ENCODE measurements around the gene TRAF7.

TRAF7 gene

DNA sequence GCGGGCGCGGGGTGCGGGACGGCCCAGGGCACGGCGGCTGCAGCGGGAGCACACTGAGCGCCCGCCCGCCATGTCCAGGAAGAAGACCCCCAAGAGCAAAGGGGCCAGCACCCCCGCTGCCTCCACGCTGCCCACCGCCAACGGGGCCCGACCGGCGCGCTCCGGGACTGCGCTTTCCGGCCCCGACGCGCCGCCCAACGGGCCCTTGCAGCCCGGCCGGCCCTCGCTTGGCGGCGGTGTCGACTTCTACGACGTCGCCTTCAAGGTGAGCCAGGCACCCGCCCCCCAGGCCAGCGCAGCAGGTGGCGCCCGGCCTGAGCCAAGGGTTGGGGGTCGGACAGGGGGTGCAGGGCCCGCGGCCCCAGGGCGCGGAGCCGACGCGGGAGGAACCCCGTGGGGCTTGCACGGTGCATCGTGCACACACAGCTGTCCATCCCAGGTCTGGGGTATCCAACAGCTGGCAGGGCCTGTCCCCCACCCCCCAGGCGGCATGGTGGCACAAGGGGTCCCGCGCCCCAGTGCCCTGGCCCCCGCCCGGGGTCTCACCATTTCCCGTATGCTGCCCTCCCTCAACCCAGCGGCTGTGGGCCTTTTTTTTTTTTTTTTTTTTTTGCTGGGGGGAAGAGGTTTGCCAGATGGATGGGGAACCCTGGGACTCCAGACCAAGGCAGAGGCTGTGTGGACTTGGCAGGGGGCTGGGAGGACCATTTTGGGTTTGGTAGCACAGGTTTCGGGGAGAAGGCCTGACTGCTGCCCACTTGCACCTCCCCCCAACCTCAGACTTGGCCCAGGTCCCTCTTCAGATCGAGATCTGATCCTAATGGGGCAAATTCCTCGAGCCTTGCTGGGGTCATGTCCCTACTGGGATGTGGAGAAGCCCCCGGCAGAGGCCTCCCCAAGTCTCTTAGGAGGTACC lies 6.6 kb upstream of the TRAF7 start:
- no peak for DNase-seq

DNA sequence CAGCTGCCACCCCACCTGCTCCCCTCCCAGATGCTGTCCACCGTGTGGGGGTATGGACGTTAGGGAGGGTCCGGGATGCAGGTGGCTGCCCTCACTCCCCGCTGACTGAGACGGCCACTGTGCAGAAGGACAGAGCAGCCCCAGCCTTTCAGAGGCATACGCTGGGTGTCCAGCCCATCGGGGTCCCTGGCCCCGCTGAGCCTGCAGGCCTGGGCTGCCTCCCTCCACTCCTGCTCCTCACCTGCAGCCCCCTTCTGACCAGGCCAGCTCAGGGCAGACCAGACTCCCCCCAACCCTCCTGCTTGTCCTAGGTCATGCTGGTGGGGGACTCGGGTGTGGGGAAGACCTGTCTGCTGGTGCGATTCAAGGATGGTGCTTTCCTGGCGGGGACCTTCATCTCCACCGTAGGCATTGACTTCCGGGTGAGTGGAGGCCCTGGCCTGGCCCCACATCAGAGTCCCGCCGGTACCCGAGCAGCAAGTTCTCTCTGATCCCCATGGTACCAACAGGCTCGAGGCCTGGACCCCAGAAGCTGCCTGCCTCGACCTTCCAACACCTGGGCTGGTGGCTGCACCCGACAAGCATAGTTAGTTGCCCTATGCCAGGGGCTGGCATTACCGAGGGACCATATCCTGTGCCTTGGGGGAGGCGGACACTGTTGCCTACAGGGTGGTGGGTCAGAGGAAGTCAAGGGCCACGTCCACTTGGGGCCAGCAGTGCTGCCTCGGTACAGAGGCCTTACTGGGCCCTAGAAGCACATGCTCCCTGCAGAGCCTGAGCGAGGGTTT lies 5.8 kb upstream of the TRAF7 start:
- no peak for DNase-seq

DNA sequence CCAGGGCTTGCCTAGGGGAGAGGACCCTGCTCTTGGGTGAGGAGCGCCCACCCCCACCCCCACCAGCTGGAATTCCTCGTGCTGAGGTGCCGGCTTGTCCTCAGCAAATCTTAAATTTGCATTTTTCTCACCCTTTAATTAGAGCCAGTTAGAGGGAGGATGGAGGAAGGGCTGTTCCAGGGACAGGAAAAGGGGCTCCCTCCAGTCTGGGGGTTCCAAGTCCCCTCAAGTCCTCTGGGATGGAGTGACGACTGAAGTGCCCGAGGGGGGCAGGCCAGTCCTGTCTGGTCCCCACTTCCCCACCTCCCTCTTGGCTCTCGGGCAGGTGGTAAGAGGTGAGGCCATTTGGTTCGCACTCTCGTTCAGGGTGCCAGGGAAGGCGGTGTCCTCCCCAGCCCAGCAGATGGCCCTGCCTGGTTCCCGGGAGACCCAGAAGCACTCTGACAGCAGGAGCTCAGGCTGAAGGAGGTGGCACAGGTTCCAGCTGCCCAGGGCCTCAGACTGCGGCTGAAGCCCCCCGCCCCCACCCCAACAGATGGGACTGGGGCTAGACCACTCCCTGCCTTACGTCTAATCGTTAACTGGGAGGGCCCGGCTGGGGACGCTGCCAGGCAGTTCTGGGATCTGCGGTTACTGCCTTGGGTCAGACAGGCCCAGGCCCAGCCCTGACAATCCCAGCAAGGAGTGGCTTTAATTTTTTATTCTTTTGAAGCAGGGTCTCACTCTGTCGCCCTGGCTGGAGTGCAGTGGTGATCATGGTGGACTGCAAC lies 5.0 kb upstream of the TRAF7 start:
- no peak for DNase-seq

DNA sequence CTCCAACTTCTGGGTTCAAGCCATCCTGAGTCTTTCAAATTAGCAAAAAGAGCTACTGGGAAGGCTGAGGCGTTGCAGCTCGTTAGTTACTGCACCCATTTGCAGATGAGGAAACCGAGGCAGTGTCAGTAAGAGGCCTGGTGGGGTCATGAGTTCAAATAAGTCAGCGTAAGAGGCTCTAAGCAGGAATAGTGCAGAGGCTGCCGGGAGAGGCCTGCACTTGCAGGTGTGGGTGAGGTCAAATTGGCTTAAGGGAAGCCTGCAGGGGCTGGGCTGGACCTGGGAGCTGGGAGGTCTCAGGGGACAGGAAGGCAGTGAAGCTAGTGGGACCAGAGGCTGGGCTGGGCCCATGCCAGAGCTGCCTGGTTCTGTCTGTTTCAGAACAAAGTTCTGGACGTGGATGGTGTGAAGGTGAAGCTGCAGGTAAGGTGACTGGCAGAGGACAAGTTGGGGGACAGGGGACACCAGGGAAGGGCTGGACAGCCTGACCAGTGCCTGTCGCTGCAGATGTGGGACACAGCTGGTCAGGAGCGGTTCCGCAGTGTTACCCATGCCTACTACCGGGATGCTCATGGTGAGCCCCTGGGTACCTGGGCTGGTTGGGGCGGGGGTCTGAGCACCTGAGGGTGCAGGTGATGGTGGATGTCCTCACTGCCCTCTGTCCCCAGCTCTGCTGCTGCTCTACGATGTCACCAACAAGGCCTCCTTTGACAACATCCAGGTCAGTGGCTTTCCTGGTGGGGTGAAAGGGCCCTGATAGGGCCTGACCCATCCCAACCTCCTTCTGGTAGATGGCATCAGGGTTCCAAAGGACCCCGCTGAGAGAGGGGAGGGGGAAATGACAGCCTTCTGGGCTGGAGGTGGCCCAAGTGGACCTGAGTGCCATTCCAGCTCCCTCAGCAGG lies 4.1 kb upstream of the TRAF7 start:
- DNase-seq = no peak

DNA sequence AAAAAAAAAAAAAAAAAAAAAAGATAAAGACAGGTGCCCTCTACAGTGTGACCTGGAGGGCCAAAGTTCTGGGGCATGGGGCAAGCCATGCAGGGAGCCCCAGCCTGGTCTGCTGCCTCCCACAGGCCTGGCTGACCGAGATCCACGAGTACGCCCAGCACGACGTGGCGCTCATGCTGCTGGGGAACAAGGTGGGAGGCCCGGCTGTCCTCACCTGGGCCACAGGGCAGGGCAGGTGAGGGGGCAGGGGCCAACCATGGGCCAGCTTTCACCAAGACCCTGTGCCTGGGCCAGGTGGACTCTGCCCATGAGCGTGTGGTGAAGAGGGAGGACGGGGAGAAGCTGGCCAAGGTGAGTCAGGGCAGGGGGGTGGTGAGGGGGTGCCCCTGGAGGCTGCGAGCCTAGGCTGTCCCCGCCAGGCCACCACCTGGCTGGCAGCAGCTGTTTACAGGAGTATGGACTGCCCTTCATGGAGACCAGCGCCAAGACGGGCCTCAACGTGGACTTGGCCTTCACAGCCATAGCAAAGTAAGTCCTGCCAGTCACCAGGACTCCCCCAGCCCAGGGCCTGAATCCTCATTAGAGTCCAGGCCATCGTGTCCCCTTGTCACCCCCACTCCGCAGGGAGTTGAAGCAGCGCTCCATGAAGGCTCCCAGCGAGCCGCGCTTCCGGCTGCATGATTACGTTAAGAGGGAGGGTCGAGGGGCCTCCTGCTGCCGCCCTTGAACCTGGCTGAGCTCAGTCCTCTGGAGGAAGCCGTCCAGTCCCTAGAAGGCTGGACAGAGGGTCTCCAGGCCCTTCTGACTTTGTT lies 2.7 kb upstream of the TRAF7 start:
- no peak for DNase-seq

DNA sequence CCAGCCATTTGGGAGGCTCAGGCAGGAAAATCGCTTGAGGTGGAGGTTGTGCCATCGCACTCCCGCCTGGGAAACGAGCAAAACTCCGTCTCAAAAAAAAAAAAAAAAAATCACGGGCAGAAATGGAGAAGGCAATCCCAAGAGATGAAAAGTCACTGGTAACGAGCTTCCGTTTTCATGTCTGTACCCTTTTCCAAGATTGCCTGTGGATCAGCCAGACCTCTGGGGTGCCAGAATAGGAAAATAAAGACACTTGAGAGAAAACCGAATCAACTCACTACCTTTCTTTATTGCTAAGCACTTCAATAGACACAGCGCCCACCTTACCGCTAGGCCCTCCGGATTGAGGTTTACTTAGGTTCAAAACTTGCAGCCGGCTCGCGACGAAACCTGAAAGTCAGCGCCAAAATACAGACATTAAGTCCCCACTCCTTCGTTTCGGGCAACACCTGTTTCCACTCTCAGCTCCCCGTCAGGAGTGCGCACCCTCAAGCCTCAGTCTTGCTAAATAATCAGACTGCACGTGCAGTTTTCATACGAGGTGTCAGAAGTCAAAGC lies 970 bp upstream of the TRAF7 start:
- DNase-seq = no peak

DNA sequence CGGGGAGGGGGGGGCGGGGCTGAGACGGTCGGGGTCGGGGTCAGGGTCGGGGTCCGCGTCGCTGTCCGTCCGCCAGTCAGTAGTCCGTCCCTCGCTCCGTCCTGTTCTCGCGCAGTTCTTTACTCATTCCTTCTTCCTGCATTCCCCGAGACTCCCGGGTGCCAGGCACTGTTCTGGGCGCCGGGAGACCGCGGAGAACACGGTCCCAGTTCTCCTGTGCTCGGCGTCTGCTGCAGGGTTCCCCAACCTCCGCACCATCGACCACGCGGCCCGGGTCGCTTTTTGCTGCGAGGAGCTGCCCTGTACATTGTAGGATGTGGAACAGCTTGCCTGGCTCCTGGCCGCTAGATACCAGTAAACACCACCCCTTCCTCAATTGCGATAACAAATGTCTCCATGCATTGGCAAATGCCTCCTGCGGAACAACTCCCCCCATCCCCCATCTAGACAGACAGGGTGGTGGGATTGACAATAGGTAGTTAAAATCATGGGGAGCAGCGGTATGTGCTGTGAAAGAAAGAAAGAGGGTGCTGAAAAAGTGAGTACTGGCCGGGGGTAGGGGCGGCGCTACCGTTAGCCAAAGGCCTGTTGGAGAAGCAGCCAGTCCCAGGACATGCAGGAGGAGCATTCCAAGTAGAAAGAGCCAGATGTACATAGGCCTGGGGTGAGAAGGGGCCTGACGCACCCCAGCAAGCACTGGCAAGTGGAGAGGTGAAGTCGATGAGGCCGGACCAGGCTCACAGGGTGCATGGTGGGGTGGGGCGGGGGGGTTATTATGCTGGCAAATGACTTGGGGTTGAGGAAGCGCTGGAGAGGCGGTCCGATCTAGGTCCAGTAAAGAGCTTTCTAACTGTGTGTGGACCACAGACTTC lies 631 bp downstream of the TRAF7 start:
- DNase-seq = no peak

DNA sequence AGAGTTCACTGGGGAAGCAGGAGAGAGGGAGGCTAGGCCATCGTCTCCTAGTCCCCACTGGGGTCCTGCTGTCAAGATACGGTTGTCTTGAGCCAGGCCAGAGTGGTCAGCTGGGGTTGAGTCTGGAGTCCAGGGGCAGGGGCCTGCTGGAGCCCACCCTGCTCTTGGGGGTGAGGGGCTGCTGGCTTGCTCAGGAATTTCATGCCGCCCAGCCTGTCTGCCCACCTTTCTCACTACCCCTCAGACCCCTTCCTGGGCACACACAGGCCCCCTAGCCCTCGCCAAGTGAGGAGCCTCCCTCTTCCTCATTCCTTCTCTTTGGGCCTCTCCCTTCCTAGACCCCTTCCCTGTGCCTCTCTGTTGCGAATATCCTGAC lies 1.3 kb downstream of the TRAF7 start:
- DNase-seq = no peak

DNA sequence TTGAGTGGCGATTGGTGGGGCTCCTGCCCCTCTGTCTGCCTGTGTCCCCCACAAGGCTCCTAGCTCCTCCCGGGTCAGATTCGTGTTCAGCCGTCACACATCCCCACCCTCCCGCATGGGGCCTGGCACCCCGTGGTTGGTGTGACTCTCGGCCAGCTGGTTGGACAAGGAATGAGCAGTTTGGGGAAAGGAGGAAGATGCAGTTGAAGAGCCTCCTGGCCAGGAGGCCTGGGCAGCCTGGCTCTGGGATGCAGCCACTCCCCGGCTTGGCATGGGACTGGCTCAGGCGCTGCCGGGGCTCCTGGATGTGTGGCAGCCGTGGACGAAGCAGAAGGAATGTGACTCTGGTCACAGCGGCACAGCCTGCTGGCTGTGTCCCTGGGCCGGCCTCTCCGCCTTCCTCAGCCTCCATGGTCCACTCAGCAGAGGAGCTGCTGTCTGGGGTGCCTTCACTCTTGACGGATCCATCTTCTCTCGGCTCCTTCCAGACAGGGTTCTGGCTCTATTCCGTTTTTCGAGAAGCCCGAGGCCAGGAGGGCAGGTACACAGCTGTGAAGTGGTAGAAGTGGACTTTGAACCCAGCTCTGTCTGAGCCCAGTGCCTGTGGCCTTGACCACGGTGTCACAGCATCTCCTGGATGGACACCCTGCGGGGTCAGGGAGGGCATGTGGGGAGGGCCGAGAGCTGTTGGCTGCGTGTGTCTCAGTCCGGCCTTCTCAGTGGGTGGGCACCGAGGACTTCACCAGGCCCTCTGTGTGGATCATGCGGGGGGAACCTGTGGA lies 2.1 kb downstream of the TRAF7 start:
- no peak for DNase-seq

DNA sequence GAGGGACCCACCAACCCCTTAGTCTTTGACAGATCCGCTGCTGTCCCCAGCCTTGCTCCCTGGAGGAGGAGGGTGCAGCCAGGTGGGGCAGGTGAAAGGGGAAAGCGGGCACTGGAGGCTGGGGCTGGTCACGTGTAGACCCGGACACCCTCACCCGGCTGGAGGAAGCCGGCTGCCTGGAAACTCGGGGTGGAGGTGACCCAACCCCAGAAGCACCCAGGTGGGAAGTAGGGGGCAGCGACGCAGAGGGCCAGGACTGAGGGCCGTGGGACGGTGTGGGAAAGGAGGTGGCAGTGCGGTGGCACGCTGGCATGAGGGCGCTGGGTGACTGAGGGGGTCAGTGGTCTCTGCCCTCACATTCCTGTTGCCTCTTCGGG lies 2.7 kb downstream of the TRAF7 start:
- no peak for DNase-seq

DNA sequence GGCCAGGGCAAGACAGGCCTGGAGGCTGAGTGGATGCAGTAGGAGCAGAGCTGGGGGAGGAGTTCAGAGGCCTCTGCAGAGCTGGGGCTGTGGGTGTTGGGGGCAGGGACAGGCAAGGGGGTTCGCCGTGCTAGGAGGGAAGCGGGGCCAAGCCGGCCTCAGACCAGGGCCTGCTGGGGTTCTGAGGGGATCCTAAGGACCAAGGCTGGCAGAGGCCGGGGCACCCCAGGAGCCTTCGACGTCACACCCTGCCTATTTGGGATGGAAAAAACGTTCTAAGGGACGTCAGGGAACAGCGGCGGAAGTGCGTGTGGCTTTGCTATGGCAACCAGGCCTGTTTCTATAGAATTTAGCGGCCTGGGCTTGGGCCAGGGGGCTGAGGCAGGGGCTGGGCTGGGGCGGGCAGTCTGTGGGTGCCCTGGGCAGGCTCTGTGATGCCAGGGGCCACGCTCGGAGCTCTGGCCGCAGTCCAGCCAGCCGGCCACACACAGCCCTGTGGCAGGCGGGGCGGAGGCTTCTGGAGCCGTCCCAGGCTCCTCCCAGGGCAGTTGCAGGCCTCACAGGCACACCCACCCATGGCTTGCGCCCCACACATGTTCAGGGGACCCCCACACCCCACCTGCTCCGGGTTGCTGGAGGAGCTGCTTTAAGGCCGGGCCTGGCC lies 3.7 kb downstream of the TRAF7 start:
- DNase-seq = no peak

DNA sequence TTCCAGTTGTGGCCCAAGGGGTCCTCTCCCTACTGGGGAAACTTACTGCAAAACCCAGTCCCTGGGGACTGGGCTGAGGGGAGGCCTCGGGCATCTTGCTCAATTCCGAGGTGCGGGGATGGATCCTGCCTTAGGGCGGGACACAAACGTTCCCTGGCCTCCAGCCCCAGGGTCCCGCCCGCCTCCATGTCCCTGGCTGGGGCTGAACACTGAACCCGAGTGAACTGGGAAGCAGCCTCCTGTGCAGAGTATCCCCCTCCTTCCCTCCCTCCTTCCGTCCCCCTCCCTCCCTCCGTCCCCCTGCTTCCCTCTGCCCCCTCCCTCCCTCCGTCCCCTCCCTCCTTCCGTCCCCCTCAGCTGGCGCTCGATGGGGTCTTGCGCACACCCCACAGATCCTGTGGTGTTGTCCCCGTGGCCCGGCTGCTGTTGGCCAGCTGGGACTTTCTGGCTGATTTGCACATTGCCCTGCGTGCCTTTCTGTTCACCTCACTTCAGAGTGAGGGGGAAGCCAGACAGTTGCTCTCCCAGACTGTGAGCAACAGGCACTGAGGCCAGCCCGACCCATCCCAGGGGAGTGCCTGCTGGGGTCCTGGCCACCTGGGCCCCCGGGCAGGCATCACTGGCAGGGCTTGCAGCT lies 5.5 kb downstream of the TRAF7 start:
- DNase-seq = no peak

DNA sequence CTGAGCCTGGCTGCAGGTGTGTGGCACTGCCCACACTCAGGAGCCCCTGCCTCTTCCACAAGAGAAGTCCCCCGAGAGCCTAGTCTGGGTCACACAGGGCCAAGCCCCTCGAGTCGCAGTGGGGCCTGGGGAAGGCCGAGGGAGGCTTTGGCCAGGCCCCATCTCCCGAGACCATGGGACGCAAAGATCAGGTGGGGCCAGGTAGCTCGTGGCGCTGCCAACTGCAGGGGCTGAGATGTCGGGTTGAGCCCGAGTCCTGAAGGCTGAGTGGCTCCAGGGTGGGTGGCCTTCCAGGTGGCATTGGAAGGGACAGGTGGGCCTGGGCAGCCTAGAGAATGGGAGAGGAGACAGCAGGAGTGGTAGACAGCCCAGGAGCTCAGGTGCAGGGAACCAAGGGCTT lies 6.3 kb downstream of the TRAF7 start:
- DNase-seq = no peak

DNA sequence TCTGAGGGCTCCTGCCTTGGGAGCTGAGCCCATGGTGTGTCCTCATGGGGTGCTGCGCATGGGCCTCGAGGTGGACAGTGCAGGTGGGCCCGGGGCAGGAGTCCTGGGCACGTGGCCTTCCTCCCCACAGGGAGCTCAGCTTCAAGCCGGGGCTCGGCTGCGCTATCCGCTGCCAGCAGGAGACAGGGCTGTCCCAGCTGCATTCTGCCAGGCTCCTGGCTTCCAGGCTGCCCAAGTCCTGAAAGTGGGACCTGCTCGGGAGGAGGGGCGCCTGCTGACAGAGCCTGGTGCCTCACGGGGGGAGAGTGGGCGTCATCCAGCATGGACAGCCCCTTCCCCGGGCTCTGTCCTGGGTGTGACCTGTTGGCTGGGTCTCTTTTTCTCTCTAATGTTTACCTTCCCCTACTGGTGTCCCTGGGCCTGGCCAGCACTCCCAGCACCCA lies 7.1 kb downstream of the TRAF7 start:
- DNase-seq = no peak

DNA sequence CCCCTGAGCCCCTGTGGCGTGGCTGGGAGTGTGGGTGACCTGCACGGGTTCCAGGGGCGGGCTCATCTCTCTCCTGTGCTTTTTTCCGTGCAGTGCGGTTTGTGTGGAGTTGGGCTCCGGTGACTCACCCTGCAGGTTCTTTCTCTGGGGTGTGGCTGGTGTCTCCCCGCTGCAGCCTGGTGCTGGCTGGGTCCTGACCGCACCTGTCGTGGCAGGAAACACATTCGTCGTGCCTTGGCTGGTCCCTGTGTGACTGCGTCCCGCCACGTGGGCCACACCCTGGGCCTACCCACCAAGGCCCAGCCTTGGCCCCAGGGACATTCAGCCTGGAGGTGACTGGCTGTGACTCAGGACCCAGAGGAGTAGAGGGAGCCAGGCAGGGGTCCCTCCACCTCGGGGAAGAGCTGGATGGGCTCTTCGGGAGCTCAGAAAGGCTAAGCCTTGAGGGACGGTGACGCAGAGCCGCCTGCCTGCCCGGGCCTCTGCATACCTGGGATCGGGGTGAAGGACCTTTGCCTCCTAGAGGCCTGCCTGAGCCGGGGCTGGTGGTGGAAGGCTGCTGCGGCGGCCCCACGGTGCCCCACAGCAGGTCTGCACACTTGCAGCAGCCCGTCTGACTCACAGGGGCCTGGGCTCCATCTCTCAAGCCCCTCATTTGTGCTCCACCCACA lies 7.8 kb downstream of the TRAF7 start:
- DNase-seq = no peak

DNA sequence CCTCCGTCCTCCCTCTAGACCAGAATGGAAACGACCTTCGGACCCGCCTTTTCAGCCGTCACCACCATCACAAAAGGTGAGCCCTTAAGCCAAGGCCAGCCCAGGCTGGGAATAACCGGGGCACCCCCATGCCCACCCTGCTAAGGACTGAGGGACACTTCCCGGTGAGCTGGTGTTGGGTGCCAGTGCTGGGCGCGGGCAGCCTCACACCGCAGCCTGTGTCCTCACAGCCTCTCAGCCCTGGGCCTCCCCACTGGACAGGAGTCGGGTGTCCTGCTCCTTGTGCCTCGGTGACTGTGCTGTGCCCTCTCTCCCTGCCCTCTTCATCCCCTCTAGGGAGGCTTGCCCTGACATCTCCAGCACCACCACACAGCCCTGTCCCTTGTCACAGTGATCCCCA lies 10.3 kb downstream of the TRAF7 start:
- no peak for DNase-seq

DNA sequence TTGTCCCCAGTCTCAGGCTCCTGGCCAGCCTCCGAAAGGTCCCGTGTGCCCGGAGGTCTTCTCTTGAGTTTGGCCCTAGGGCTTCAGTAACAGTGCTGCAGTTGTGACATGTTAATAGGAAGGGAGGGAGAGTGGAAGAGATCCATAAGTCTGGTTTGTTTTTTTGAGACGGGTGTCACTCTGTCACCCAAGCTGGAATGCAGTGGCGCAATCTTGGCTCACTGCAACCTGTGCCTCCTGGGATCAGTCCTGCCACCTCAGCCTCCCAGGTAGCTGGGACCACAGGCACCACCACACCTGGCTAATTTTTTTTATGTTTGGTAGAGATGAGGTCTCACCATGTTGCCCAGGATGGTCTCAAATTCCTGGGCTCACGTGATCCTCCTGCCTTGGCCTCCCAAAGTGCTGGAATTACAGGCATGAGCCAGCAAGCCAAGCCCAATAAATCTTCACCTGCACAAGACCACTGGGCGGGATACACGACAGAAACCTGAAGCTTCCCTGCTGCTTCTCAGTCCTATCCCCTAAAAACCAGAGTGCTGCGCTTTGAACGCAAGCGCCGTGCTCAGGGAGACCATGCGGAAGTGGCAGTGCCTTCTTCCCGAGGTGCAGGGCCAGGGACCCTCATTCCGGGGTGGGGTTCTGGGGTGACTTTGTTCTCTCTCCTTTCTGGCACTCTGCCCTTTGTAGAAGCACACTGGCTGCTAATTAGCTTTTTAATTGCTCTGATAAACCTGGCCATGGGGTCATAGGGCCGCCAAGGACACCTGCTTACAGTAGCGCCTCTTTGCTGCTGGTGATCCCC lies 10.9 kb downstream of the TRAF7 start:
- no peak for DNase-seq
